ACC112 (cell line): ENCODE data around the gene LOXHD1.

Experiments used
- H2AFZ ChIP-seq: fragments of 200-600 bp; sonication (generic); one replicate; pipeline ENCODE4 v1.6.0; 2017; ENCODE audit warnings: antibody characterized with exemption, low read length; ENCODE audit not compliant: unreplicated experiment
- H3K27ac ChIP-seq: fragments of 200-600 bp; sonication (generic); 2 replicates; pipeline ENCODE4 v1.5.1; 2014; ENCODE audit warnings: low read depth, mild to moderate bottlenecking, antibody characterized with exemption, low read length, moderate library complexity
- H3K27me3 ChIP-seq: fragments of 200-600 bp; sonication (generic); 2 replicates; pipeline ENCODE4 v1.6.1; 2014; ENCODE audit warnings: mild to moderate bottlenecking, antibody characterized with exemption, low read length, moderate library complexity, mixed read lengths; ENCODE audit not compliant: insufficient read depth
- H3K36me3 ChIP-seq: fragments of 200-600 bp; sonication (generic); 2 replicates; pipeline ENCODE4 v1.6.1; 2016; ENCODE audit warnings: mild to moderate bottlenecking, antibody characterized with exemption, low read length, moderate library complexity, mixed read lengths; ENCODE audit not compliant: insufficient read depth
- H3K4me1 ChIP-seq: fragments of 200-600 bp; sonication (generic); one replicate; pipeline ENCODE4 v1.6.1; 2016; ENCODE audit warnings: low read length, mixed read lengths; ENCODE audit not compliant: insufficient read depth, unreplicated experiment, control insufficient read depth
- H3K4me3 ChIP-seq: fragments of 200-600 bp; sonication (generic); 2 replicates; pipeline ENCODE4 v1.5.1; 2014; ENCODE audit warnings: mild to moderate bottlenecking, low read depth, low read length
- H3K79me2 ChIP-seq: fragments of 200-600 bp; sonication (generic); one replicate; pipeline ENCODE4 v1.6.0; 2016; ENCODE audit warnings: low read length; ENCODE audit not compliant: control insufficient read depth, unreplicated experiment, insufficient read depth

Gene LOXHD1

DNA sequence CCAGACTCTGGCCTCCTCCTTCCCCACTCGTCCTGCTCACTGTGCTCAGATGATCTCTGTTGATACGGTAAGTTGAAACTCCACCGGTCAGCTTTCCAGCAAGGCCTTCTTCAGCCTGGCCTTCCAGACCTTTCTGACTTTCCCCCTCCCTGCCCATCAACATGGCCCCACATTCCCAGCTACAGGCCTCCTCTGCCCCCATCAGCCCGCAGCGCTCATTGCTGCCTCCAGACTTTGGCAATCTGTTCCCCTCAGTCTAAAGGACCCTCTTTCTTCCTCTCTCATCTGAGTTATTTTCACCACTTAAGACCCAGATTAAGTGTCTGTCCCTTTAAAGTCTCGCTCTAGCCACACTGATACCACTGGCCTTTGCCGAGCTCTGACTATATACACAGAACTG, 10.6 kb downstream of the LOXHD1 start:
- no peaks in the 10 kb centered on the region for H3K79me2 ChIP-seq
- no peak overlapping the region for H2AFZ ChIP-seq
- no peaks in the 10 kb centered on the region for H3K36me3 ChIP-seq
- peaks cover 91% of the 10 kb centered on the region for H3K27me3 ChIP-seq
- H3K4me1 ChIP-seq: no peaks in the 10 kb centered on the region
- H3K27ac ChIP-seq: no peak overlapping the region
- H3K4me3 ChIP-seq: no peak overlapping the region

GRCh38 chr18:46642561-46642960, 14.5 kb downstream of the LOXHD1 start:
- no peak overlapping the region for H3K4me3 ChIP-seq
- H3K4me1 ChIP-seq: no peaks in the 10 kb centered on the region
- no peaks in the 10 kb centered on the region for H3K36me3 ChIP-seq
- H3K27me3 ChIP-seq: peaks cover 60% of the 10 kb centered on the region
- no peak overlapping the region for H3K27ac ChIP-seq
- no peak overlapping the region for H2AFZ ChIP-seq
- H3K79me2 ChIP-seq: no peaks in the 10 kb centered on the region

DNA sequence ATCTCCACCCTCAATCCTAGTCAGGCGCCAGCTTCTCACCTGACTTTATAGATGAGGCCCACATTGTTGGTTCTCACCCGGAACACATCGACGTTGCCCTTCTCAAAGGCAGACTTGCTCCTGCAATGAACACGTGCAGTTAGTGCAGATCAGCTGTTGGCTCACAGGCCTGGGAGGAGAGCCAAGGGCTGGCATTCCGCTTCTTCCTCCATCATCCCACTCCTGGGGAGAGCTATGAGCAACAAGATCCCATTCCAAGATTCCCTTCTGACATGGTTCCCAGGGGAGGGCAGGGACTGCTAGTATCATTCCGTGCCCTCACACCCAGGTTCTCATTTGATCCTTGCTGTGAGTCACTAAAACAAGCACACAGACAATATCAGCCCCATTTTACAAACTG, 15.1 kb downstream of the LOXHD1 start:
- no peaks in the 10 kb centered on the region for H3K4me1 ChIP-seq

GRCh38 chr18:46639386-46639785, 17.6 kb downstream of the LOXHD1 start:
- peaks cover 39% of the 10 kb centered on the region for H3K27me3 ChIP-seq
- H3K36me3 ChIP-seq: no peaks in the 10 kb centered on the region
- no peaks in the 10 kb centered on the region for H3K4me1 ChIP-seq
- H2AFZ ChIP-seq: no peak overlapping the region
- no peaks in the 10 kb centered on the region for H3K79me2 ChIP-seq
- no peak overlapping the region for H3K4me3 ChIP-seq
- H3K27ac ChIP-seq: no peak overlapping the region

More for the DNA sequence above, 15.1 kb downstream of the LOXHD1 start:
- Histone ChIP-seq H3K4me3 (no peak overlapping the region), H2AFZ (no peak overlapping the region), H3K27ac (no peak overlapping the region), H3K27me3 (peaks cover 54% of the 10 kb centered on the region), H3K79me2 (no peaks in the 10 kb centered on the region), H3K36me3 (no peaks in the 10 kb centered on the region)

- H3K36me3 ChIP-seq: no peaks in the 10 kb centered on the region
- H3K27ac ChIP-seq: no peak overlapping the region
- peaks cover 24% of the 10 kb centered on the region for H3K27me3 ChIP-seq
- no peaks in the 10 kb centered on the region for H3K4me1 ChIP-seq
- no peaks in the 10 kb centered on the region for H3K79me2 ChIP-seq
- no peak overlapping the region for H2AFZ ChIP-seq
- H3K4me3 ChIP-seq: no peak overlapping the region
Measured at GRCh38 chr18:46636040-46636630, 20.9 kb downstream of the LOXHD1 start.

- Histone ChIP-seq H2AFZ (no peak overlapping the region), H3K79me2 (no peaks in the 10 kb centered on the region), H3K36me3 (no peaks in the 10 kb centered on the region), H3K4me1 (no peaks in the 10 kb centered on the region), H3K27ac (no peak overlapping the region), H3K4me3 (no peak overlapping the region), H3K27me3 (peaks cover 36% of the 10 kb centered on the region)
Measured at GRCh38 chr18:46632401-46633071, 24.5 kb downstream of the LOXHD1 start.

GRCh38 chr18:46630991-46631390, 26.0 kb downstream of the LOXHD1 start:
- Histone ChIP-seq H3K36me3 (no peaks in the 10 kb centered on the region), H3K27ac (no peak overlapping the region)

DNA sequence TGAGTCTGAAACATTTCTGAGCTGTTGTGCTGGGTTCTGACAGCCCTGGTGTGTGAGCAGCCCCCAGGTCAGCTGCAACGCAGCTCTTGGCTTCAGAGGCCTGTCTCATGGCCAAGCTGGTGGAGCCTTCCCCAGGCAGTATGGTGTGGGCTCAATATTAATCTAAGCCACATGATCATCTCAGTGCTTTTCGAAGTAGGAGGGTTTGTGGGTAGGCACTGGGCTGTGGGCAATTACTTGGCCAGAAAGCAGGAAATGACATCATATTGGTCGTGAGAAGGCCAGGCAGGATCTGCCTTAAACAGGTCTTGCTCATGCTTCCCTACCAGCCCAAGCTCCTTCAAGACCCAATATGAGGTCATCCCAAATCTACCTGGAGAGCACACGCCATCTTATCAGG, 26.9 kb downstream of the LOXHD1 start:
- Histone ChIP-seq H3K79me2 (no peaks in the 10 kb centered on the region), H3K27me3 (peaks cover 47% of the 10 kb centered on the region), H2AFZ (no peak overlapping the region), H3K4me1 (no peaks in the 10 kb centered on the region), H3K4me3 (no peak overlapping the region), H3K27ac (no peak overlapping the region), H3K36me3 (no peaks in the 10 kb centered on the region)

More at GRCh38 chr18:46630991-46631390, 26.0 kb downstream of the LOXHD1 start:
- H3K4me1 ChIP-seq: no peaks in the 10 kb centered on the region
- H3K79me2 ChIP-seq: no peaks in the 10 kb centered on the region
- H2AFZ ChIP-seq: no peak overlapping the region
- H3K4me3 ChIP-seq: no peak overlapping the region
- H3K27me3 ChIP-seq: peaks cover 42% of the 10 kb centered on the region

- Histone ChIP-seq H3K4me1 (no peaks in the 10 kb centered on the region), H3K27ac (no peak overlapping the region), H2AFZ (no peak overlapping the region), H3K79me2 (no peaks in the 10 kb centered on the region), H3K4me3 (no peak overlapping the region), H3K27me3 (peaks cover 52% of the 10 kb centered on the region), H3K36me3 (no peaks in the 10 kb centered on the region)
Measured at GRCh38 chr18:46629361-46629760, 27.7 kb downstream of the LOXHD1 start.

DNA sequence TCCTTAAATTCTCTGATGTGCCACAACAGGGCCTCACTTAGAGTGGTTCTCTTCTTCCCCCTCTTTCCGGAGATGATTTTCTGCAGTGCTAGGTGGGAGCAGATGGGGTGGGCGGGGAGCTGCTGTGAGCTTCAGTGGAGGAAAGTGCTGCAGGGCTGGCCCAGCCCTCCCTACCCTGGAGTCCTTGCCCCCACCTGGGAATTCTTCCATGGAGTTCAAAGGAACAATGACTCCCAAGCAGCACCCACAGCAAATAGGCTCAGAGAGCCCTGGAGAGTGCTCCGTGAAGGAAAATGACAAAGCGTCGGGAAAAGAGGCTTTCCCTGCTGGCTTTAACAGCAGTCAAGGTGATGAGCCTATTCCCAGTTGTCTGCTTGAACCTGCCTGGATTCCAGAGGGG, 28.8 kb downstream of the LOXHD1 start:
- Histone ChIP-seq H3K79me2 (no peaks in the 10 kb centered on the region), H3K4me1 (no peaks in the 10 kb centered on the region), H3K27me3 (peaks cover 47% of the 10 kb centered on the region; the same call in 1 of the 2 replicates), H3K4me3 (no peak overlapping the region), H3K27ac (no peak overlapping the region), H3K36me3 (no peaks in the 10 kb centered on the region), H2AFZ (no peak overlapping the region)

DNA sequence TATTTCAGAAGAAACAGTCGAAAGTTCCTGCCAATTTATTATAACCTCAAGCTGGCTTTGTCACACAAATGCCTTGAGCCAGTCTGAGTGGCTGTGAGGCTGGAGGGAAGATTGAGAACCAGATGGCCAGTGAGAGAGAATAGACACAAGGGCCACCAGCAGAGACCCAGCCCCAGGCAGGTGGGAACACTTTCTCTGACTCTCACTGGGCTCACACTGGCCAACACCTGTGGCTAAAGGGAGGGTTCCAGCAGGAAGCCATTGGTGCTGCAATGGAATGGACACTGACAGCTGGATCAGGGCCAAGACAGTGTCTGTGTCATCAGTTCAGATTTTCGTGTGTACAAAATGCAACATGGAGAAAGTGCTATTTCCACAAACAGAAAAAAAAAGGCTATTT, 29.9 kb downstream of the LOXHD1 start:
- Histone ChIP-seq H3K36me3 (no peaks in the 10 kb centered on the region), H2AFZ (no peak overlapping the region), H3K27ac (no peak overlapping the region), H3K79me2 (no peaks in the 10 kb centered on the region), H3K27me3 (peaks cover 53% of the 10 kb centered on the region; the same call in 1 of the 2 replicates), H3K4me1 (no peaks in the 10 kb centered on the region), H3K4me3 (no peak overlapping the region)
